Smooth muscle cell (in vitro differentiated cells): ENCODE data around the gene PATJ. TPM values are rescaled to one million over a fixed set of nuclear protein-coding genes. Genes with fewer than 3 reads are reported as not detected.

ENCODE experiments used
- DNase-seq: peaks from one replicate; lab custom pipeline; 2025; ENCODE audit not compliant: unreplicated experiment; lab: John Stamatoyannopoulos, UW
- H2AFZ ChIP-seq: fragments of 200-600 bp; sonication (generic); 2 replicates; pipeline ENCODE4 v1.6.0; 2016; ENCODE audit warnings: antibody characterized with exemption, low read depth, mild to moderate bottlenecking
- H3F3A ChIP-seq: fragments of 200-600 bp; sonication (generic); 2 replicates; pipeline ENCODE4 v1.6.0; 2017; ENCODE audit warnings: antibody characterized with exemption, low read depth
- H3K27ac ChIP-seq: fragments of 200-600 bp; sonication (generic); 2 replicates; pipeline ENCODE4 v1.5.1; 2016; ENCODE audit warnings: low read depth, mild to moderate bottlenecking
- H3K27me3 ChIP-seq: fragments of 200-600 bp; sonication (generic); 2 replicates; pipeline ENCODE4 v1.6.1; 2016; ENCODE audit warnings: low read depth, mild to moderate bottlenecking
- H3K36me3 ChIP-seq: fragments of 200-600 bp; sonication (generic); 2 replicates; pipeline ENCODE4 v1.5.1; 2016; ENCODE audit warnings: low read depth
- H3K4me1 ChIP-seq: fragments of 200-600 bp; sonication (generic); 2 replicates; pipeline ENCODE4 v1.5.1; 2016; ENCODE audit warnings: low read depth
- H3K4me2 ChIP-seq: fragments of 200-600 bp; sonication (generic); 2 replicates; pipeline ENCODE4 v1.6.0; 2016; ENCODE audit warnings: mild to moderate bottlenecking
- H3K4me3 ChIP-seq: fragments of 200-600 bp; sonication (generic); 2 replicates; pipeline ENCODE4 v1.5.1; 2016; ENCODE audit warnings: mild to moderate bottlenecking
- H3K79me2 ChIP-seq: fragments of 200-600 bp; sonication (generic); 2 replicates; pipeline ENCODE4 v1.6.0; 2016; ENCODE audit warnings: low read depth, mild to moderate bottlenecking
- H3K9ac ChIP-seq: fragments of 200-600 bp; sonication (generic); 2 replicates; pipeline ENCODE4 v1.6.0; 2016; ENCODE audit warnings: low read depth
- H3K9me3 ChIP-seq: fragments of 200-600 bp; sonication (generic); replicated peaks from 2 replicates; pipeline ENCODE4 v1.5.1; 2016; ENCODE audit warnings: low read depth
- H4K20me1 ChIP-seq: fragments of 200-600 bp; sonication (generic); 2 replicates; pipeline ENCODE4 v1.6.0; 2016; ENCODE audit warnings: low read depth
- CTCF ChIP-seq: fragments of 200-600 bp; sonication (generic); IDR thresholded peaks from 2 replicates; pipeline ENCODE4 v1.5.1; 2017; ENCODE audit warnings: borderline replicate concordance, mild to moderate bottlenecking, antibody characterized with exemption; ENCODE audit not compliant: insufficient read depth, poor library complexity, severe bottlenecking
- WGBS: methylation state at CpG from one replicate; pipeline ENCODE4 v1.1.7; 2016; ENCODE audit warnings: low lambda C conversion rate; 5-methylcytosine and 5-hydroxymethylcytosine counted together
- polyA plus RNA-seq: library from polyadenylated mRNA; unstranded; fragments of >200 nt; fragmentation: Nextera tagmentation; extraction: Ambion mirVana; gene quantifications from 2 replicates; pipeline ENCODE4 v1.2.1, GENCODE V29; 2016
- total RNA-seq: library from RNA; depleted of rRNA; stranded (reverse); fragments of >200 nt; gene quantifications from 2 replicates; pipeline ENCODE4 v1.2.3, GENCODE V29; 2014

Gene PATJ
- total and polyA plus RNA-seq, 2 experiments from 2014 or later: 3.5 to 12.3 TPM

GRCh38 chr1:61895175-61895574 is 152.9 kb downstream of the PATJ start:
- Histone ChIP-seq H2AFZ (no peak overlapping the region), H3K36me3 (no peaks in the 10 kb centered on the region), H3K4me3 (no peak overlapping the region), H3K4me1 (no peaks in the 10 kb centered on the region), H3K9me3 (no peaks in the 10 kb centered on the region), H3K79me2 (no peaks in the 10 kb centered on the region), H3K27me3 (no peaks in the 10 kb centered on the region), H3K27ac (no peak overlapping the region), H3K4me2 (no peak overlapping the region), H3F3A (no peaks in the 10 kb centered on the region), H3K9ac (no peak overlapping the region), H4K20me1 (no peaks in the 10 kb centered on the region)
- 63% methylated on average over 2 of the region's 2 CpGs for WGBS
- DNase-seq: no peak
- TF ChIP-seq CTCF: no peak

- Histone ChIP-seq H3K4me2 (no peak overlapping the region), H3K4me1 (no peaks in the 10 kb centered on the region), H3K4me3 (no peak overlapping the region), H3K79me2 (no peaks in the 10 kb centered on the region), H3K27ac (no peak overlapping the region), H3K9me3 (no peaks in the 10 kb centered on the region), H2AFZ (no peak overlapping the region), H3K9ac (no peak overlapping the region), H3K36me3 (no peaks in the 10 kb centered on the region), H4K20me1 (no peaks in the 10 kb centered on the region), H3K27me3 (no peaks in the 10 kb centered on the region), H3F3A (no peaks in the 10 kb centered on the region)
- no peak for DNase-seq
- WGBS: 82% methylated on average over 3 of the region's 3 CpGs
- no peak for TF ChIP-seq CTCF
Observed at GRCh38 chr1:61898658-61899057, 156.4 kb downstream of the PATJ start.

GRCh38 chr1:61904354-61904753 is 162.1 kb downstream of the PATJ start:
- H3K27ac ChIP-seq: no peak overlapping the region
- no peak for TF ChIP-seq CTCF
- no peaks in the 10 kb centered on the region for H4K20me1 ChIP-seq
- H3K4me1 ChIP-seq: no peaks in the 10 kb centered on the region
- no peak overlapping the region for H3K9ac ChIP-seq
- H3K36me3 ChIP-seq: no peaks in the 10 kb centered on the region
- WGBS: 97% methylated on average over 1 of the region's 1 CpG
- H2AFZ ChIP-seq: no peak overlapping the region
- no peak overlapping the region for H3K4me3 ChIP-seq
- H3F3A ChIP-seq: no peaks in the 10 kb centered on the region
- no peak for DNase-seq
- H3K27me3 ChIP-seq: no peaks in the 10 kb centered on the region
- no peaks in the 10 kb centered on the region for H3K79me2 ChIP-seq
- no peak overlapping the region for H3K4me2 ChIP-seq
- H3K9me3 ChIP-seq: no peaks in the 10 kb centered on the region

GRCh38 chr1:61907102-61907501 is 164.8 kb downstream of the PATJ start:
- Histone ChIP-seq H3K4me2 (no peak overlapping the region), H2AFZ (no peak overlapping the region), H3K4me1 (no peaks in the 10 kb centered on the region), H3K79me2 (no peaks in the 10 kb centered on the region), H3K27ac (no peak overlapping the region), H3K27me3 (no peaks in the 10 kb centered on the region), H3K36me3 (no peaks in the 10 kb centered on the region), H3F3A (no peaks in the 10 kb centered on the region), H3K9me3 (no peaks in the 10 kb centered on the region), H4K20me1 (no peaks in the 10 kb centered on the region), H3K9ac (no peak overlapping the region), H3K4me3 (no peak overlapping the region)
- no peak for DNase-seq
- 95% methylated on average over 4 of the region's 4 CpGs for WGBS
- TF ChIP-seq CTCF: no peak
